Keratinocyte (primary cell): Measurements from ENCODE around the gene TSKU.

Experiments used
- EZH2 ChIP-seq: IDR thresholded peaks from one replicate; pipeline ENCODE4 v1.6.1; 2012; ENCODE audit warnings: inconsistent platforms, mild to moderate bottlenecking, low read length, moderate library complexity
- TF ChIP-seq, protein P1 (sequence below), 3 experiments: IDR thresholded peaks in 1 of 3; conservative IDR thresholded peaks in 1 of 3; optimal IDR thresholded peaks in 1 of 3; 2 replicates in 2 of 3; 3 replicates in 1 of 3; pipeline versions ENCODE3 to v1.5.1; 2011; ENCODE audit warnings: low read length in 3 of 3, mild to moderate bottlenecking in 3 of 3, moderate library complexity in 2 of 3, control low read depth in 1 of 3, inconsistent platforms in 1 of 3; ENCODE audit not compliant: insufficient read depth in 2 of 3; ENCODE audit errors: extremely low read depth in 1 of 3

DNA sequence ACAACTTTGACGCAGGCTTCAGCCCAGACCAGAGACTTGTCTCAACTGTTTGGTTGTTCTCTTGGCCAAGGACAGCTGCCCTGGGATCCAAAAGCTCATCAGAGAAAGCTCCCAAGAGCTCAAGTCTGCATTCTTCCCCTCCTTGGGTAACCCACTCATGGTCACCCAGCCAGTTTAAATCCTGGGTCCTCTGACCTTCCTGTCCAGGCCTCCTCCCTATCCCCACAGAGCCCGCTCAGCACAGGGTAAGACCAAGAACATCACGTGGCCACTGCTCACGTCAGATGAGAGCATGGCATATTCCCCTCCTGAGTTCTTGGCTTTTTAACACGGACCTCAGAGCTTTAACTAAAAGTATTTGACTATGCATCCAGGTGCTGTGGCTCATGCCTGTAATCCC, 25.8 kb downstream of the TSKU start:
- TF ChIP-seq EZH2: no peak
- TF ChIP-seq, protein P1, sequence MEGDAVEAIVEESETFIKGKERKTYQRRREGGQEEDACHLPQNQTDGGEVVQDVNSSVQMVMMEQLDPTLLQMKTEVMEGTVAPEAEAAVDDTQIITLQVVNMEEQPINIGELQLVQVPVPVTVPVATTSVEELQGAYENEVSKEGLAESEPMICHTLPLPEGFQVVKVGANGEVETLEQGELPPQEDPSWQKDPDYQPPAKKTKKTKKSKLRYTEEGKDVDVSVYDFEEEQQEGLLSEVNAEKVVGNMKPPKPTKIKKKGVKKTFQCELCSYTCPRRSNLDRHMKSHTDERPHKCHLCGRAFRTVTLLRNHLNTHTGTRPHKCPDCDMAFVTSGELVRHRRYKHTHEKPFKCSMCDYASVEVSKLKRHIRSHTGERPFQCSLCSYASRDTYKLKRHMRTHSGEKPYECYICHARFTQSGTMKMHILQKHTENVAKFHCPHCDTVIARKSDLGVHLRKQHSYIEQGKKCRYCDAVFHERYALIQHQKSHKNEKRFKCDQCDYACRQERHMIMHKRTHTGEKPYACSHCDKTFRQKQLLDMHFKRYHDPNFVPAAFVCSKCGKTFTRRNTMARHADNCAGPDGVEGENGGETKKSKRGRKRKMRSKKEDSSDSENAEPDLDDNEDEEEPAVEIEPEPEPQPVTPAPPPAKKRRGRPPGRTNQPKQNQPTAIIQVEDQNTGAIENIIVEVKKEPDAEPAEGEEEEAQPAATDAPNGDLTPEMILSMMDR (optimal IDR thresholded peaks at IDR 0.05 in 1 of 3, IDR thresholded peaks at IDR 0.05 in 1 of 3, conservative IDR thresholded peaks at IDR 0.05 in 1 of 3; ENCODE audit: extremely low read depth in 1 of 3, insufficient read depth in 2 of 3, low read length in 3 of 3): no peak
